Glomerular visceral epithelial cell (primary cell): ENCODE results near the gene GRIN1.
"Not testable (repeated sequence)": the region's sequence is repeated elsewhere in the genome, so short reads cannot be mapped to it uniquely, and the experiment has no call there.

ENCODE experiments used
- DNase-seq: peaks from one replicate; pipeline ENCODE4 v3.0.0-alpha.2; 2016; ENCODE audit errors: extremely low spot score

Gene GRIN1

DNA sequence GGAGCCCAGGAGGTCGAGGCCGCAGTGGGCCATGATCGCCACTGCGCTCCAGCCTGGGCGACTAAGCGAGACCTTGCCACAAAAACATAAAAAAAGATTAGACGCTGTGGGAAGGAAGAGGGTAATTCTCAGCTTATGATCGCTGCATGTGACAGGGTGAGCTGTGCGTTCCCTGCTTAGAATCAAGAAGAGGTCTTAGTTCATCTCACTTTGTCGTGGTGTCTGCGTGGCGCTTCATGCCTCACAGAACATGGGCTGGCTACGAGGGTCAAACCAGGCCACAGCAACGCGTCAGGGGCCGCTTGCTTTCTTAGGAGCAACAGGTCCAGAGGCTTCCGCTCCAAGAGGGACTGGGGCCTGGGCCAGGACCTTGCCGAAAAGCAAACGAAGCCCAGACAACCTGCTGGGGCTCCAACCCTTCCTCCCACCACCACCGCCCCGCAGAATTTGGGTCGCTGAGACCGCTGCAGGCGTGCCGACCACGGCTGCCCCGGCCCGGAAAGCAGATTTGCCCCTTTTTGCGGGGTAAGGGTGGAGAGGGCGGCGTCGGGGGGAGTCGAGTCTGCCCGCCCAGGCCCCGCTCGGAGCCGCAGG, 10.0 kb upstream of the GRIN1 start:
- no peak for DNase-seq

GRCh38 chr9:137129456-137130175, 9.3 kb upstream of the GRIN1 start:
- DNase-seq, result peak; percentile 91

GRCh38 chr9:137130176-137130755, 8.7 kb upstream of the GRIN1 start:
- DNase-seq, result peak; percentile 25

DNA sequence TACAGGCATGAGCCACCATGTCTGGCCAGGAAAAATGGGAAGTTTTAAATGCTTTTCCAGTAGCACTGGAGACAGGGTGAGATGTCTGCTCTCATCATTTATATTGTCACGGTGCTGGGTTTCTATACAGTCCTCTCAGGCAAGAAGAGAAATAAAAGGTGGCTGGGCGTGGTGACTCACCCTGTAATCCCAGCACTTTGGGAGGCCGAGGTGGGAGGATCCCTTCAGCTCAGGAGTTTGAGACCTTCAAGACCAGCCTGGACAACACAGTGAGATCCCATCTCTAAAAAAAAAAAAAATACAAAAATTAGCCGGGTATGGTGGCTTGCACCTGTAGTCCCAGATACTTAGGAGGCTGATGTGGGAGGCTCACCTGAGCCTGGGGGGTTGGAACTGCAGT, 4.8 kb upstream of the GRIN1 start:
- no peak for DNase-seq

GRCh38 chr9:137135154-137135553, 3.8 kb upstream of the GRIN1 start:
- not testable (repeated sequence) for DNase-seq

- DNase-seq, result no peak
These were observed 2.6 kb upstream of the GRIN1 start for GRCh38 chr9:137136261-137136880.

DNA sequence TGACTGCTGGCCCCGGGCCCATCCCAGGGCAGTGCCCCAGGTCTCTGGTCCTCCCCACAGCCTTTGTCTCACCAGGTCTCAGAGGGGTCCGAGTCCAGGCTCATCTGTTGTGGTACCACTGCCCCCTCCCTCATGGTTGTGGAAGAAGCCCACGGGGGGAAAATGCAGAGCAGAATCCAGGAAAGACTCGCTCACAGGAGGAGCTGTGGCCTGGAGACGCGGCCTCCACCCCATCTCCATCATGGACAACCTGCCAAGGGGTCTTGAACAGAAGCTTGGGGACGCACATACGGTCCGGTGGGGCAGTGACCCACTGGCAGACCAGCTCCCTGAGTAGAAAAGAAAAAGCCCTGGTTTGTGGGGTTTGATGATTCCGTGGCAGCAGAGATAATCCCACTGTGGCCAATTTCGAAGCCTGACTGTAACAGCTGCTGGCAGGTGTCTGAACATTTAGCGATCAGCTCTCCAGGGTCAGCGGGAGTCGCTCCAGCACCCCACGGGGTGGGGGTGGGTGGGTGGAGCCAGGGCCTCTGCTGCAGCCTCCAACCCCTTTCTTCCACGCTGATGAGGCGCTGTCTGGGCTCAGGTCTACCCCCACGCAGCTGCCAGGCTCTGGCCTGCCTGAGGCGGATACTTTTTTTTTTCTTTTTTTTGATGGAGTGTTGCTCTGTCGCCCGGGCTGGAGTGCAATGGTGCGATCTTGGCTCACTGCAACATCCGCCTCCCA, 1.9 kb upstream of the GRIN1 start:
- DNase-seq, result no peak

DNA sequence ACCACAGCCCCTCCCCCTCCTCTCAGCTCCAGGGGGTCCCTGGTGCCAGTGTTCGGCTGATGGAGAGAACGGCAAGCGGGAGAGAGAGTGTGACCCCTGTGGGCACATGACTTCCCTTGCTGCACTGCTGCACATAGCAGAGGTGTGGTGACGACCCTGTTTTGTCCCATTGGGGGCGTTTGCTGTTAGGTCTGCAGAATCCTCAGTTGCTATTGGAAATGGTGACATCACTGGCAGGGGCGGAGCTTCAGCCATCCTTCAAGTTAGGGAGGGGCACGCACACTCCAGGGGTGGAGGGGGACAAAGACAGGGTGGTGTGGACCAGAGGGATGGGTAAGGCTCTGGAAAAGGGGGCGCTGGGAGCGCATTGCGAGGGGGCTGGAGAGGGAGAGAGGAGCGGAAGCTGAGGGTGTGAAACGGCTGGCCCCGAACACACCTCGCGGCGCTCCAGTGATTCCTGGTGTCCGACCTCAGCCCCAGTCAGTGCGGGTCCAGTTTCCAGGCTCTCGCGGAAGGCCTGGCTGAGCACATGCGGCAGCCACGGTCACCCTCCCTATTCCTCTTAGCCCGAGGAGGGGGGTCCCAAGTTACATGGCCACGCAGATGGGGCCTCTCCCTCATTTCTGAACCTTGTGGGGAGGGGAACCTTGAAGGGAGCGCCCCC, 764 bp upstream of the GRIN1 start:
- no peak for DNase-seq

DNA sequence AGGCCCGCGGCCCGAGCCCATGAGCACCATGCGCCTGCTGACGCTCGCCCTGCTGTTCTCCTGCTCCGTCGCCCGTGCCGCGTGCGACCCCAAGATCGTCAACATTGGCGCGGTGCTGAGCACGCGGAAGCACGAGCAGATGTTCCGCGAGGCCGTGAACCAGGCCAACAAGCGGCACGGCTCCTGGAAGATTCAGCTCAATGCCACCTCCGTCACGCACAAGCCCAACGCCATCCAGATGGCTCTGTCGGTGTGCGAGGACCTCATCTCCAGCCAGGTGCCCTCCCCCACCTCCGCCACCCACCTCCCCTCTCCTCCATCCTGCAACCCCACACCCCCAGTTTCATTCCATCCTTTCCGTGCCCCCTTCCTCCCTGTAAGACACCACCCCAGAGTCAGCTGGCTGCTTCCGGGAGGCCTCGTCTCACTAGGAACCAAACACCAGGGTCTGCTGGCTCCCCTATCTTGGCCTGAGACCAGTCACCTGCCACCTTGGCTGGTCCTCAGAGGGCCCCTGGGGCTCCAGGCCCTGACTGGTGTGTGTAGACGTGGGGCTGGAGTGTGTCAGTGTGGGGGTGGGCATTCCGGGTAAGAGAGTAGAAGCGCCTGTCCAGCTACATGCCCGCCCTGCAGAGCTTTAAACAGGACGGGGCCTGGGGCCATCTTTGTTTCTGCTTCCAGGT, 655 bp downstream of the GRIN1 start:
- no peak for DNase-seq

DNA sequence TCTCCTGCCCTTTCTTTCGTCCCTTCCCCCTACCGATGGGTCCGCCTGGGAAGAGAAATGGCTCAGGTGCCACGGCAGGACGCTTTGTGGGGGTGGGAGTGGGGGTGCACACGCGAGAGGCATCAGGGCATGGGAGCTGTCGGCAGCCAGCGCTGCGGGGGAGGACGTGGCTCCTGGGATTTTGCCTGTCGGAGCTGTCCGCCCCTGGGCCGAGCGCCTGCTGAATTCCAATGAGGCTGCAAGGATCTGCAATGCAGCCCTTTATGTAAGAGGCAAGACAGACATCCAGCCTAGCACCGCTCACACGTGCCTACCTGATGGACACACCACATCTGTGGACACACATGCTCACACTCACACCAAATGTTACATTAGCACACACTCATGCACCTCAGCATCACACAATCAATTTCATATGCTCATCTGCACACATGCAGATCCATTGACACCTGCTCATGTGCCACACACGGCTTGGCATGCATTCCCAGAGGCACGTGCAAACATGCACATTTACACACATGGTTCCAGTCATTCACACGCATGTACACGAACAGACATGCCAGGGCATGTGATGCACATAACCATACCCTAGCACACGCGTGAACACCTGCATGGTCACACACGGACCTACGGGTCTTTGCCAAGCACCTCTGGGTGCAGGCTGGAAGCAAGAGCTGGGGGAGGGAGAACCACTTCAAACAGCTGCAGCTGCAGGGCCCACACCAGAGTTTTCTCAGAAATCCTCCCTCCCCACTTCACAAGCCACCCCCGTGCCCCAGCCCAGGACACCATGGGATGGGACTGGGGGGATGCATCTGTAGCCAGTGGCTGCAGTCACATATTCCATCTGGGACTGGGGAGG, 1.4 kb downstream of the GRIN1 start:
- DNase-seq, result no peak

GRCh38 chr9:137141050-137141810, 2.3 kb downstream of the GRIN1 start:
- DNase-seq, result no peak

GRCh38 chr9:137141976-137142936, 3.3 kb downstream of the GRIN1 start:
- DNase-seq, result no peak

DNA sequence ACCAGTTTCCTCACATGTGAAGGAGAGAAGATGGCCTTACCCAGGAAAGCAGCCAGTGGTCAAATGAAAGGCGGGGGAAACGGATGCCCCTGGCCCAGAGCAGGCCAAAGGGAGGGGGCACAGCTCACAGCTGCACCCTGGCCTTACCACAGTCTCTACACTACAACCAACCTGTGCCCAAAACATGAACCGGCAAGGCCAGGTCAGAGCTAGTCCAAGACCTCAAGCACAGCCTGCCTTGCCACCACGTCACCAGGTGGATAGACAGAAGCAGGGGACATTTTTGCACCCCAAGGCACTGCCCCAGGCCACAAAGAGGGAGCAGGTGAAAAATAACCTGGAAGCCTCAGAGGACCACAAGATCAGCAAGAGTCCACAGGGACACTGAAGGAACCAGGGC, 4.5 kb downstream of the GRIN1 start:
- no peak for DNase-seq

DNA sequence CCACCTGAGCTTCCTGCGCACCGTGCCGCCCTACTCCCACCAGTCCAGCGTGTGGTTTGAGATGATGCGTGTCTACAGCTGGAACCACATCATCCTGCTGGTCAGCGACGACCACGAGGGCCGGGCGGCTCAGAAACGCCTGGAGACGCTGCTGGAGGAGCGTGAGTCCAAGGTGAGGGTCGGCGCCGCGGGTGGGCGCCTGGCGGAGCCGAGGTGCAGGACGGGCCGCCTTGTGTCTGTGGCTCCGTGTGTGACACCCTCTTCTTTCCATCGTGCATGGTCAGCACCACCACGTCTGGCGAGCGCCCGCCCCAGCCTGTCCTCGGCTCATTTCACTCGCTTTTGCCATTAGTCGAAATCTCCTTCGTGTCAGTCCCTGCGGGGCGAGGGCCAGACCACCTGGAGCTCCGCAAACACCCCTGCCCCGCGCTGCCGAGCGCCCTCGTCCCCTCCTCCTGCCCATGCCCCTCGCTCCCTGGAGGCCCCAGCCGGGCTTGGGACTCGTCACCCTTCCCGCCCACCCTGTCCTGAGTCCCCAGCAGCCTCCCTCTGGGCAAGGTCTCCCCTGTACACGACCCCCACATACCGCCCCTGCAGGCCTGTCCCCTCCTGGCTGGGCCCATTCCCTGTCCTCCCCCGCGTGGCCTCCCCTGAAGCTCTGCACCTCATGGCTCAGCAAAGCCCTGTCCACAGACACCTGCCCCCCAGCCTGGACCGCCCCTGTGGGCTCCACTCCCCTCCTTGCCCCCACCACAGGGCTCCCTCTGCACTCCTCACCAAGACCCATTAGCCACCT, 7.0 kb downstream of the GRIN1 start:
- no peak for DNase-seq

DNA sequence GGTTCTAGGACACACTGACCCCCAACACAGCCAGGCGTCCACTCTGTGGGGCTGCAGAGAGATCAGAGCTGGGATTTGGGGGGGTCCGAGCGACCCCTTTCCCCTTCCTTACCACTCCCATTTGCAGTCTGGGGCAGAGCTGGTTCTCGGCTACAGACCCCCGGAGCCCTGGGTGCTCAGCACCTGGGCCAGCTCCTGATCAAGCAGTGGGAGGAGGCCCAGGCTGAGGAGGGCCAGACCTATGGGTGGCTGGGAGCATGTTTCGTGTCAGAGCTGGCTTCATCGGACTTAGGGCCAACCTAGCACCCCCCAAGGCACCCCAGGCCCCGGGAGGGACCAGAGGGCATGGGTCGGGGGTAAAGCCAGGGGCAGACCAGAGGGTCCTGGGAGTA, 7.6 kb downstream of the GRIN1 start:
- DNase-seq, result no peak

GRCh38 chr9:137147091-137147792, 8.3 kb downstream of the GRIN1 start:
- no peak for DNase-seq

DNA sequence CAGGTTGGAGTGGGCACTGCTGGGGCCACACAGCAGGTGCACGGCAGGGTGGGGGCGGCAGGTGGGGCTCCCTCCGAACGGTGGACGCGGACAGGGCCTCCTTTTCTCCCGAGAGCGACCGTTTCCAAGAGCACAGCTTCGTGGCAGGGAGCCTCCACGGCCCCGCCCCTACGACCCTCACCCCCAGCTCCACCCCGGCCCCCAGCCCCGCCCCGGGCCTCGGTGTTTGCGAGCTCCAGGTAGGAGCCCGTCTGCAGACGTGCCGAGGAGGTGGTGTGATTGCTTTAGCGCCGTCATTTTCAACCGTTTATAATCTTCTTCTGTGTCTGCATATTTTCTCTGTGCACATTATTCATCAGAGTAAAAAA, 8.8 kb downstream of the GRIN1 start:
- no peak for DNase-seq
